H54 (cell line): ENCODE results near the gene EPHB2.

ENCODE experiments used
- DNase-seq: peaks from one replicate; pipeline ENCODE4 v3.0.0; 2011; ENCODE audit warnings: low spot score, mixed read lengths; ENCODE audit not compliant: insufficient read length
- FAIRE-seq: peaks from 3 replicates; lab custom pipeline; 2011; peaks lifted over from hg19 to GRCh38; lab: Jason Lieb, UNC
- POLR2A ChIP-seq: IDR thresholded peaks from 2 replicates; pipeline ENCODE4 v1.6.1; 2011; ENCODE audit warnings: low read depth, mild to moderate bottlenecking, low read length

The EPHB2 gene

DNA sequence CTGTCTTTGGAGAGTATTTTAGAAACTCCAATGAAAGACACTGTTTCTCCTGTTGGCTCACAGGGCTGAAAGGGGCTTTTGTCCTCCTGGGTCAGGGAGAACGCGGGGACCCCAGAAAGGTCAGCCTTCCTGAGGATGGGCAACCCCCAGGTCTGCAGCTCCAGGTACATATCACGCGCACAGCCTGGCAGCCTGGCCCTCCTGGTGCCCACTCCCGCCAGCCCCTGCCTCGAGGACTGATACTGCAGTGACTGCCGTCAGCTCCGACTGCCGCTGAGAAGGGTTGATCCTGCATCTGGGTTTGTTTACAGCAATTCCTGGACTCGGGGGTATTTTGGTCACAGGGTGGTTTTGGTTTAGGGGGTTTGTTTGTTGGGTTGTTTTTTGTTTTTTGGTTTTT lies 203.5 kb downstream of the EPHB2 start:
- DNase-seq (no peak), FAIRE-seq (no peak)
- TF ChIP-seq POLR2A = no peak

DNA sequence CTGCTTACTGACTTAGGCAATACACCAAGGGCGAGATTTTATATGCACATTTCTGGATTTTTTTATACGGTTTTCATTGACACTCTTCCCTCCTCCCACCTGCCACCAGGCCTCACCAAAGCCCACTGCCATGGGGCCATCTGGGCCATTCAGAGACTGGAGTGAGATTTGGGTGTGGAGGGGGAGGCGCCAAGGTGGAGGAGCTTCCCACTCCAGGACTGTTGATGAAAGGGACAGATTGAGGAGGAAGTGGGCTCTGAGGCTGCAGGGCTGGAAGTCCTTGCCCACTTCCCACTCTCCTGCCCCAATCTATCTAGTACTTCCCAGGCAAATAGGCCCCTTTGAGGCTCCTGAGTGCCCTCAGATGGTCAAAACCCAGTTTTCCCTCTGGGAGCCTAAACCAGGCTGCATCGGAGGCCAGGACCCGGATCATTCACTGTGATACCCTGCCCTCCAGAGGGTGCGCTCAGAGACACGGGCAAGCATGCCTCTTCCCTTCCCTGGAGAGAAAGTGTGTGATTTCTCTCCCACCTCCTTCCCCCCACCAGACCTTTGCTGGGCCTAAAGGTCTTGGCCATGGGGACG lies 204.1 kb downstream of the EPHB2 start:
- no peak for TF ChIP-seq POLR2A
- DNase-seq (no peak), FAIRE-seq (no peak)

DNA sequence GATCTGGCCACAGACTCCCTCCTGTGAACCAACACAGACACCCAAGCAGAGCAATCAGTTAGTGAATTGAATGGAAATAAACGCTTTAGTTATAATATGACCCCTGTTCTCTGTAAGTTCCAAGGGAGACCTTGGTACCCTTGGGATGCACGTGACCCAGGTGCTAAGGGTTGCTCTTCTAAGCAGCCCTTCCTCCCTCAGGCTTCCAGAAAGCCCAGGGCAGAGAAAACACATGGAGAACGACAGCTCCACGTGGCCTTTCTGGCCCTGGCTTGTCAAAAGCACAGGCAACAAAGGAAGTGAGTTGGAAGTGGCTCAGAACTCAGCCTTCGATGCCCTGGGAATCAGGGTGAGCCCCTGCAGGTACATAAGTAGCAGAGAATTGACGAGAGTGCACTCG lies 204.6 kb downstream of the EPHB2 start:
- no peak for TF ChIP-seq POLR2A
- no peak for FAIRE-seq
- no peak for DNase-seq

DNA sequence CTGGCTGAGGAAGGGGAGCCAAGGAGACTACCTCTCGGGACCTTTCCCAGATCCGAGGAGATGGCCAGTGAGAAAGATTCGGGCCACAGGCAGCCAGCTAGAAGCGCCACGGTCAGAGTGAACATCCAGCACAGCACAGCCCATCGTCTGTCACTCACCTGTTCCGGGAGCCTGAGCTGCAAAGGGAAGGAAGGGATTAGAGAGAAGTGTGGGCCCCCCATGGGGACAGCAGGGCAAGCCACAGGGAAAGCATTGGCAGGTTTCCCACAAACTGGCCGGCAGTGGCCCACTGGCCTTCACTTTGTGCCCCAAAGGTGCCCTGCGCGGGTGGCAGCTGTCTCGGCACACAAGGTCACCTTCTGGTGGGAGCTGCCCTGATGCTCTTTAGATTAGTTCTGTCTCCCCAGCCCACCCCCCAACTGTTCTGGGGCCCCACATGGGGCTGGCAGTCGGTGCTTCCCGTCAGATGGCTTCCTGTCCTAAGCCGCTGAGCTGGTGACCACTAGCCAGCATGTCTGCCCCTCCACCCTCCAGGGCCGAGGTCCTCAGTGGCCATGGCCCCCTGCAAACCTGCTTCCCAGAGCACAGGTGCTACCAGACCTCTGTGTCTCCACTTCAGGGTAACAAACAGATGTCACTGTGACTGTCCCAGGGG lies 205.3 kb downstream of the EPHB2 start:
- DNase-seq = no peak
- FAIRE-seq = no peak
- no peak for TF ChIP-seq POLR2A

DNA sequence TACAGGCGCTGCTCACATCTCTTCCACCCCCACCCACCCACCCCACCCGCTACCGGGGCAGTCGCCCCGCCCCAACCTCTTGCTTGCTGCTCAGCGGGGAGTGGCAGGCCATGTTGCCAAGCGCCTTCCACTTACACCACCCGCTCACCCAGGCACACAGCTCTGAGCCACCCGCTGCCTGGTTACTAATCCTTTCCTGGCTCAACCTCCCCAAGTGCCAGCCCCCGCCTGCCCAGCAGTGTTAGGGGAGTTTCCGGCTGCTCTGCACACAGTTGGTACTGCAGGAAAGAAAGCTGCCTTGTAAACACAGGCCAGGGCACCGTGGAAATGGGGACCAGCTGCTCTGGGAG lies 205.8 kb downstream of the EPHB2 start:
- DNase-seq (no peak), FAIRE-seq (no peak)
- TF ChIP-seq POLR2A = no peak

DNA sequence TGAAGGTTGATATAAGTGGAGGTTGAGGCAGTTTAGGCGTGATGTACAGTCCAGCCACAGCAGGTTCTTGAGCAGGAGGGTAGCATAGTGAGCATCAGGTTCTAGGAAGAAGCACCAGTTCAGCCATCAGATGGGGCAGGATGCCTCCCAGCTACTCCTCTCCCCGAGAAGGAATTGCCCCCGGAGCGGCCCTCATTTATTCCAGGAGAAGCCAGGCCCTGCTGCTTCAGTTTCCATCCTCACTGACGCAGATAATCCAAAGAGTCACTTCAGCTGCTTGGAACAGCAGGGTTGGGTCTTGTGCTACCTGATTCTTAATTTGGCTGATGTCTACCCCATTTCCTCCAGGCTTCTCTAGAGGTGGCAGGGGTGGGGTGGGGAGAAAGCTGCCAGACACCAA lies 207.3 kb downstream of the EPHB2 start:
- no peak for TF ChIP-seq POLR2A
- FAIRE-seq = no peak
- DNase-seq = no peak

DNA sequence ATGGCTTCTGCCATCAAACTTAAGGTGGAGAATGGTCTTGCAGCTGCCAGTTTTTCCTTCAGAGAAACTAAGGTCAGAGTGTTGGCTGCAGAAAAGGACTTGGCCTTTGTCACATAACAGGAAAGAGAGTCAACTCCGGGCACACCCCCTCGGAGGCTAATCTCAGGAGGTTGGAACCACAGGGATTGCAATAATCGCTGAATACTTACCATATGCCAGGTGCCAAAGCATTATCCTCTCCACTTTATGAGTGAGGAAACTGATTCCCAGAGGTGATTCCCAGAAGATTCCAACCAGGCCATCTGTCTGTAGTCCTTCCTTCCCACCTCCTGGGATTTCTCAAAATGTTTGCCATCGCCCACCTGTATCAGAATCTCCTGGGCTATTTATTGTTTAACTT lies 208.0 kb downstream of the EPHB2 start:
- DNase-seq (no peak), FAIRE-seq (no peak)
- TF ChIP-seq POLR2A = no peak

DNA sequence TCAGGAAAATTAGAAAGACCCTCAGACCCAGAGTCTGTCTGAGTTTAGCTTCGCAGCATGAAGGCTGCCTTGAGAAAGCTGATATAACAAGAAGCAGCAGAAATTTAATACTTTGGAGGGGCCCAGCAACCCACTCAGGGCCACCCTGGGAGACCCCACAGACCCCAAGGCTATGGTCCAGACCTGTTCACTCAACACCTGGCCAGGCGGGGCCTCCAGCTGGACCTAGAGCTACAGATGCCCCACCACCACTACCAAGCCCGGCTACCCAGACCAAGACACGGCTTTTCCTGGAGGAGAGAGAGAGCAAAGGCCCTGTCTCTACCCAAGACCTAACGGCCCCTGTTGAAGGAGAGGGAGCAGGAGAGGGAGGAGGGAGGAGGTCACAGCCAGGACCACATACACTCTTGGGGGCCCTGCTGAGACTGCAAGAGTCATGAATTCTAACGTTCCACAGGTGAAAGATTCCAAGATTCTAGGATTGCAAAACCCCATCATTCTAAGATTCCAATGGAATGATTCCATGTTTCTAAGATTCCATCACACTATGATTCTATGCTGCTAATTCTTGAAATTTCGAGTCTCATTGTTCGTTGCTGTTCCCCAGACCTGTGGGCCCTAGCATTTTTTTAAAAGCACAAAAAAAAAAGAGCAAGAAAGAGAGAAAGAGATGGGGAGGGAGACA lies 208.8 kb downstream of the EPHB2 start:
- DNase-seq (no peak), FAIRE-seq (no peak)
- TF ChIP-seq POLR2A = no peak

DNA sequence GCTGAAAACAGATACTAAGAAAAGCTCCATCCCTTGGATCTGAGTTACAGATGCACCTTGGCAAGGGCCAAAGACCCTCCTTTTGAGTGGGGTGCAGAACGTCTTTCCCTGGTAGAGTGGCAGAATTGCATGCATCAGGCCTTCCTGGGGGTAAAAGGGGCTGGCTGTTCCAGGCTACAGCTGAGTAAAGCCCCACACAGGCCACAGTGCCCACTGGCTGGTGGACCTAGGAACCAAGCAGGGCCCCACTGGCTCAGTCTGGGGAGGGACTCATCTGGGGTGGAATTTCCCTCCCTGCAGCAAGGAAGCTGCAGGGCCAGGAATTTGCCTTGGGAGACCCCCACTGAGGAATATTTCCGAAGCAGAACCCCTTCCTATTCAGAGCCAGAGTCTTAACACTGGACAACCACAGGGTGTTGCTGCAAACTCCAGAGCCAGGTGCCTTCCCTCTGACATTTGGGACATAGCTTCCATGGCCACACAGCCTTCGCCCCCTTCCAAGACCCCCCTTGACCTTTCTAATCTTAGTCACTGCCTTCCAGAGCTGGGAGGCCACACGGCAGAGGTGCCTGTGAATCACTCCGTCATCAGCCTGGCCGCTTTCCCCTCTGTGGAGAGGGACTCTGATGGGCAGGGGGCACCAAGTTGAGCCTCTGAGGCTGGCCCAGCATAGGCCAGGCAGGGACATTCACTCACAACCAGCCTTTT lies 209.5 kb downstream of the EPHB2 start:
- no peak for TF ChIP-seq POLR2A
- no peak for DNase-seq
- FAIRE-seq = no peak

DNA sequence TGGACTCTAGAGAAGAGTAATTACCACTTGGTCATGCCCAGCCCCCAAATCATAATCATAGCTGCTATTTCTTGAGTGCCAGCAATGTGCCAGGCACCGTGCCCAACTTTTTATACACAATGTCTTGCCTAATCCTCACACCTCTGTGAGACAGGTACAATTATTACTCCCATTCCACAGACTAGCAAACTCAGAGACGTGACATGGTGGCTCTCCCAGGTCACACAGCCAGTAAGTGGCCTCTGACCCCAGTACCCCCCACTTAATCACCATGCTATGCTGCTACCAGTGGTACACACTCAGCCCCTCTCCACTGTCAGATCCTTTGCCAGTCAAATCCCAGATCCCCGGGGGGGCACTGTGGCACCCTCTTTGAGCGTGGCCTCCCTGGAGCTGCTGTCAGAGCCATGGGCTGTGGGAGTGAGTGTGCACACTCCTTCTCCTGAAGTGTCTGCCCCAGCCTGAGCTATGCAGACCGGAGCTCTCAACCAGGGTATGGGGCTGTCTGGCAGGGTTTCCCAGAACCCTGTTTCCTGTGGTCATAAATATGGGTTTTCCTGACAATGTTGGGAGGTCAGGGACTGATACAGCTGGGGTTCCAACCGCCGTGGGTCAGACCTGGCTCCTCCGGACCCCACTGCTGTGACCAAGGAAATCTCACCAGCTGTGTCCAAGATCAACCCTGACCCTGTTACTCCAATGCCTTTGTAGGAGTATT lies 210.3 kb downstream of the EPHB2 start:
- TF ChIP-seq POLR2A = no peak
- DNase-seq (no peak), FAIRE-seq (no peak)

DNA sequence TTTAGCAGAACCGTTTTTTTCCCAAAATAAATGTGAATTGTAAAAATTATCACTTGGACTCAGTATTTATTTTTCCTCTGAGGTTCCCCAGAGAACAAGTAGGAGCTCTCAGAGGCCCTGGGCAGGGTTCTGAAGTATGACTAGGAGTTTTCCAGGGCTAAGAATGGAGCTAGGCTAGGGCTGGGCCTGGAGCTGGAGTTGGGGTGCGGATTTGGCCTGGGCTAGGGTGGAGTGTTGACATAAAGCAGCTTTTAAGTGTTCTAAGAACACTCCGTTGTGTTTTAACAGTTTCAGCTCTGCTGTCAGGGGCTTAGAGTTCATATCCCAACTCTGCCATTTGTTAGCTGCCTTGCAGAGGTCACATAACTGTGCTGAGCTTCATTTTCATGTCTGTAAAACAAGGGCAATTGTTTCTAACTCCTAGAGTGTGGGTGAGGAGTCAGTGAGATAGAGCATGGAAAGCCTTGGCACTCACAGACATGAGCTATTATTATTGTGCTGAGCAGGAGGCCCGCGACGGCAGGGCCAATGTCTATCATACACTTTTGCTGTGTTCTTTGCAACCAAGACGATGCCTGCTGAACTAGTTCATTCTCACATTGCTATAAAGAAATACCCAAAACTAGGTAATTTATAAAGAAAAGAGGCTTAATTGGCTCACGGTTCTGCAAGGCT lies 210.9 kb downstream of the EPHB2 start:
- FAIRE-seq (no peak), DNase-seq (no peak)
- no peak for TF ChIP-seq POLR2A

DNA sequence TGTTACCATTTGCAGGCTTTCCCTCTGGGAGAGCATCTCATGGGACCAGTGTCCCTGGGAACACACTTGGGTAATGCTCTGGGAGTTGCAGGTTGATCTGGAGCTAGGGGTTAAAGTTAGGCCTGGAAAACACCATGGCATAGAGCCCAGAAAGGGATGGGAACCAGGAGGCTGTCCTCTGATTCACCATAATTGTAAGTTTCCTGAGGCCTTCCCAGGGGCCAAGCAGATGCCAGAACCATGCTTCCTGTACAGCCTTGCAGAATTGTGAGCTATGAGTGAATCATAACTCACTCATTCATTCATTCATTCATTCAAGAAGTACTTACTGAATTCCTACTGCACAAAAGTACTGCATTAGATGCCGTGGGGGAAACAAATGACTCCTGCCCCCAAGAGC lies 212.0 kb downstream of the EPHB2 start:
- FAIRE-seq = no peak
- no peak for TF ChIP-seq POLR2A
- DNase-seq = no peak

DNA sequence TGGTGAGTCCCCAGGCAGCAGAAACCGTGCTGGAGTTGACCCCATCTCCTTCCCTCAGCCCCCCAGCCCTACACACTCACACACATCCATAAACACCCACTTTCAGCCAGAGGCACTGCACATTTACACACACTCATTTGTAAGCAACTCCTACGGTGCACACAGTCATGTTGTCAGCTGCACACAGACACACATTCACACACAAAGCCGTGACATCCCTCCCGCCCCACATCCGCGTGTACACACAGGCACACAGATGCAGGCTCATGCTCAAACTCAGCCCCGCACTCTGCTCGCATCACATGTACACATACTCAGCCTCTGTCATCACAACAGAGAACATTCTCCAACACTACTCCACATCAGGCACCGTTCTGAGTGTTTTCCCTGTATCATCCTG lies 214.5 kb downstream of the EPHB2 start:
- FAIRE-seq = no peak
- no peak for DNase-seq

More for the DNA sequence above, 214.5 kb downstream of the EPHB2 start:
- no peak for TF ChIP-seq POLR2A
